BLaER1 (cell line): Measurements from ENCODE around the gene MAPK10.

Experiments
- H3K27ac ChIP-seq: shearing (Covaris generic); formaldehyde crosslinking; 2 replicates; pipeline ENCODE4 v1.8.1; 2022
- H3K27me3 ChIP-seq: shearing (Covaris generic); formaldehyde crosslinking; 2 replicates; pipeline ENCODE4 v1.8.1; 2022
- H3K36me3 ChIP-seq: shearing (Covaris generic); formaldehyde crosslinking; 2 replicates; pipeline ENCODE4 v1.8.1; 2022
- H3K4me1 ChIP-seq: shearing (Covaris generic); formaldehyde crosslinking; 2 replicates; pipeline ENCODE4 v1.8.1; 2022
- H3K4me2 ChIP-seq: shearing (Covaris generic); formaldehyde crosslinking; 2 replicates; pipeline ENCODE4 v1.8.1; 2022
- H3K4me3 ChIP-seq: shearing (Covaris generic); formaldehyde crosslinking; 2 replicates; pipeline ENCODE4 v1.8.1; 2022
- H3K9ac ChIP-seq: shearing (Covaris generic); formaldehyde crosslinking; 2 replicates; pipeline ENCODE4 v1.8.1; 2022
- H3K9me3 ChIP-seq: shearing (Covaris generic); formaldehyde crosslinking; 2 replicates; pipeline ENCODE4 v1.8.1; 2022
- H4K20me1 ChIP-seq: shearing (Covaris generic); formaldehyde crosslinking; 2 replicates; pipeline ENCODE4 v1.8.1; 2022
- Cebpa-rat ChIP-seq: shearing (Covaris generic); IDR thresholded peaks from 2 replicates; pipeline ENCODE4 v1.8.1; 2022

MAPK10 gene

DNA sequence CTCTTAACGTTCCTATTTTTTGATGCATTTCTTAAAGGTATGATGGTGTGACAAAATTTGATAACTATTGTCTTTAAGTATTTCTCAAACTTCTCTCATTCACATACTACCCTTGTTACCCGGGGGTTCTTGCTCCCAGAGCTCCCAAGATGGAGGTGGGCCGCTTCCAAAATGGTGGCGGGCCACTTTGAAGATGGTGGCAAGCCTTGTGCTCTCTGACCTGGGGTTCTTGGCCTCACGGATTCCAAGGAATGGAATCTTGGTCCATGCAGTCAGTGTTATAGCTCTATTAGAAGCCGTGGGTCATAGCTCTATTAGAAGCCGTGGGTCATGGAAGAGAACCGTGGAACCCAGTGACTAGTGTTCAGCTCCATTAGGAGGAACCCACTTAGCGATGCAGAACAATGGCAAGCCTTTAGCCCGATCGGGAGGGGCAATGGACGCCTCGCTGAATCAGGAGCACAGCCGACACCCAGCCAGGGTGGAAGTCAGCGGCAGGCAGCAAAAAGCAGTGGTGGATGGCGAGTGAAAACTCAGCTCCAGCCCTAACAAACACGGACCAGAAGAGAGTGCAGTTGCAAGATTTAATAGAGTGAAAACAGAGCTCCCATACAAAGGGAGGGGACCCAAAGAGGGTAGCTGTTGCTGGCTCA lies 403.4 kb downstream of the MAPK10 start:
- no peak overlapping the region for H3K27ac ChIP-seq
- no peak overlapping the region for H3K9ac ChIP-seq
- H3K4me3 ChIP-seq: no peak overlapping the region
- H3K4me1 ChIP-seq: no peaks in the 10 kb centered on the region
- H3K4me2 ChIP-seq: no peak overlapping the region
- no peaks in the 10 kb centered on the region for H3K36me3 ChIP-seq
- TF ChIP-seq Cebpa-rat: no peak
- H3K9me3 ChIP-seq: no peaks in the 10 kb centered on the region
- no peaks in the 10 kb centered on the region for H4K20me1 ChIP-seq
- no peaks in the 10 kb centered on the region for H3K27me3 ChIP-seq

DNA sequence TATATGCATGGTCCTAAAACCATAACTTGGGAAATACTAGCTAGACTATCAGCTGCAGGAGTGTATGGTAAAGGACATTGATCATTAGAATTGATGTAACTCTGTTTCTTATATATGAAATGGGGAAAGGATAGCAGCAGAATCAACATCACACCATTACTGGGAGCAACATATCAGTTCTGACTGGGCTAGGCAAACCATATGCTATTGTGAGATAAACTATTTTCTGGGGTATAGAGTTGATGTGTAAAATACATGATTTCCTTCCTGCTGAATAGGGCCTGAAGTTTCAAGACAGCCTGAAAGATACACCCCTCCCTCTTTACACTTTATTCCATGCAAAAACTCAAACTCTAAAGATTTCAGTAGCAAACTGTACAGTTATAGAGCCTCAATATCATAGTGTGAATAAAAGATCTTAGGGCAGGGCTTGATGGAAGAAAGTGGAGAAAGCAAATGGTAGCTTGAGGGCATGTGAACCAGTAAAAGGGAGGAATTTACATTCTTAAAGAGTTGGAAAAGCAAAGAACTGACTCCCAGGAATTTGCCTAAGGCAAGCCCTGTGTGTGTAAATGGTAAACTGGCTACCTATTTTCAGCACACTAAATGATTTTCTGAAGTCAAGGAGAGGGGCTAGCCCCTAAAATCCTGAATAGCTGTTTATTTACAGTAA lies 404.1 kb downstream of the MAPK10 start:
- Histone ChIP-seq H3K4me3 (no peak overlapping the region), H4K20me1 (no peaks in the 10 kb centered on the region), H3K27me3 (no peaks in the 10 kb centered on the region), H3K4me1 (no peaks in the 10 kb centered on the region), H3K9me3 (no peaks in the 10 kb centered on the region), H3K27ac (no peak overlapping the region), H3K36me3 (no peaks in the 10 kb centered on the region), H3K9ac (no peak overlapping the region), H3K4me2 (no peak overlapping the region)
- no peak for TF ChIP-seq Cebpa-rat

DNA sequence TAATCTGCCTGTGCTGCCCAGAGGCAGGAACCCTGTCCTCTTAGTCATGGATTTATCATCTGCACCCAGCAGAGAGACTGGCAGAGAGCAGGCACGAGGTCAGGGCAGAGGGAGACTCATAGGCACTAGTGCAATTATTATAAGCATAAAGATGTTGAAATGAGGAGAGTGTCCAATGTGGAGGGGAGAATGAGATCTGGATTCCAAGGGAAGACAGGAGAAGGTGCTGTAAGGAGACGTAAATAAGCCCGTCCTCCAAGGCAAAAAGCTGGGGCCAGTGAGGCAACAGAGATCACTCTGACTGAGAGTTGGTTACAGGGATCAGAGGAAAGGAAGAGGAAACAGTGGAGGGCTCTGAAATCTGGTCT lies 406.2 kb downstream of the MAPK10 start:
- Histone ChIP-seq H3K27ac (no peak overlapping the region), H4K20me1 (no peaks in the 10 kb centered on the region), H3K36me3 (no peaks in the 10 kb centered on the region), H3K4me1 (no peaks in the 10 kb centered on the region), H3K4me2 (no peak overlapping the region), H3K27me3 (no peaks in the 10 kb centered on the region), H3K4me3 (no peak overlapping the region), H3K9me3 (no peaks in the 10 kb centered on the region), H3K9ac (no peak overlapping the region)
- TF ChIP-seq Cebpa-rat: no peak

DNA sequence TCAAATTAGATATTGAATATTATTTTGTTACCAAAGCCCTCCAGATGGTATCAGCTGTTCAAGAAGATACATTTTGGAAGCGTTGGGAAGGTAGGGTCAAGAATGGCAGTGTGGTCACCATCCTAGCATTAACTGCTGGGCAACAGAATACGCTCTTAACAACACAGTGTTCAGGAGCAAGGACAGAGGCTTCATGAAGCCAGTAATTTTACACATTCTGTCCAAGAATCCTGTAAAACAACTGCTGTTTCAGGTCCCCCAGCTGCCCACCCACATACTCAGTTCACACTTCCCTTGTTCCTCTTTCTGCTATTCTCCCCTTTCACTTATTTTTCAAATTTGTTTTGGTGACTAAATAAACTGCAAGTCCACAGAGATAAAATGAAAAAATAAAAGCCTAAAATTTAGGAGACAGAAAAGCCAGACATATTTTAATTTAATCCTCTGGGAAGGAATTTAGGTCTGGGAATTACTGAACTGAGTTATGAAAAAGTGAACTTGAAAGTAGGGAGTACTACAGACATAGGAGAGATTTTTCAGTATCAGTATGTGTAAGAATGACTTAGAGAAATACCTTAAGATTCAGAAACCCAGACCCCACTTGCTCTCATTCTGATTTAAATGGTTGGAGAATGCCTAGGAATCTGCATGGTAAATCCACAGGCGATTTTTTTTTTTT lies 406.7 kb downstream of the MAPK10 start:
- no peaks in the 10 kb centered on the region for H3K36me3 ChIP-seq
- H3K4me2 ChIP-seq: no peak overlapping the region
- no peaks in the 10 kb centered on the region for H3K9me3 ChIP-seq
- no peak overlapping the region for H3K4me3 ChIP-seq
- H4K20me1 ChIP-seq: no peaks in the 10 kb centered on the region
- TF ChIP-seq Cebpa-rat: no peak
- H3K27ac ChIP-seq: no peak overlapping the region
- H3K9ac ChIP-seq: no peak overlapping the region
- no peaks in the 10 kb centered on the region for H3K27me3 ChIP-seq
- no peaks in the 10 kb centered on the region for H3K4me1 ChIP-seq

DNA sequence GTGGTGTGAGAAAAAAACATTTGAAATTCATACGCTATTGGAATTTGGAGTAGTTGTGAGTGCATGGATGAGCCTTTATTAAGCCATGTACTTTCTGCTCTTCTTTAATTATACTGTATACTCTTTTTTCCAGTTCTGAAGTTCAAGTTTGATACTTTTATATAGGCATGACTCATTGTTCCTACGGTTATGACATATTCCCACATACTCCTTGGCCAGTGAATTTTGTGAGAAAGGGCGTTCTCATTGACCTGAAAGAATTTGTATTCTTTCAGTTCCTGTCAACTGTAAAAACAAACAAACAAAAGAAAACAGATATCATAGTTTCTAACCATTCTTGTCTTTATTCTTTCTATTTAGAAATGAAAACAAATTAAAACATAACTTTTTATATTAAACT lies 407.3 kb downstream of the MAPK10 start:
- Histone ChIP-seq H3K4me1 (no peaks in the 10 kb centered on the region), H3K27me3 (no peaks in the 10 kb centered on the region), H3K9me3 (no peaks in the 10 kb centered on the region), H3K4me2 (no peak overlapping the region), H3K27ac (no peak overlapping the region), H3K9ac (no peak overlapping the region), H4K20me1 (no peaks in the 10 kb centered on the region), H3K36me3 (no peaks in the 10 kb centered on the region), H3K4me3 (no peak overlapping the region)
- no peak for TF ChIP-seq Cebpa-rat

DNA sequence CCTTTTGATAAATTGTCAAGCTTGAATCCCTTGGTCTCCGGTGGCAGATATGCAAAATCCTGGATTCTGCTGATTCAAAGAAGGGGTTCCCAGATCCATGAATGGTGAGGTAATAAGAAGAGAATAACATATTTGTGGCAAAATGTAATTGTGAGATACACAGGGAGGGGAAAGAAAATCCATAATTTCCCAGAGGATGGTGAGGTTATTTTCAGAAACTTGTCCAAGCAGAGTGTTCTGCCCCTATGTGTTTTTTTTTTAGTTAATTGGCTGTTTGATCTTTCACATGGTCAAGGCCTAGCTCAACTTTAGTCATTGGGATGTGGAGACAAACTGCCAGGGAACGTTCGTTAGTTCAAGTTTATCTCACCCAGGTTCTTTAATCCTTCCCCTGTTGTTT lies 408.8 kb downstream of the MAPK10 start:
- TF ChIP-seq Cebpa-rat: no peak
- no peak overlapping the region for H3K4me2 ChIP-seq
- H3K4me1 ChIP-seq: no peaks in the 10 kb centered on the region
- H3K4me3 ChIP-seq: no peak overlapping the region
- no peak overlapping the region for H3K27ac ChIP-seq
- no peaks in the 10 kb centered on the region for H3K9me3 ChIP-seq
- no peaks in the 10 kb centered on the region for H3K36me3 ChIP-seq
- no peak overlapping the region for H3K9ac ChIP-seq
- no peaks in the 10 kb centered on the region for H4K20me1 ChIP-seq
- no peaks in the 10 kb centered on the region for H3K27me3 ChIP-seq

DNA sequence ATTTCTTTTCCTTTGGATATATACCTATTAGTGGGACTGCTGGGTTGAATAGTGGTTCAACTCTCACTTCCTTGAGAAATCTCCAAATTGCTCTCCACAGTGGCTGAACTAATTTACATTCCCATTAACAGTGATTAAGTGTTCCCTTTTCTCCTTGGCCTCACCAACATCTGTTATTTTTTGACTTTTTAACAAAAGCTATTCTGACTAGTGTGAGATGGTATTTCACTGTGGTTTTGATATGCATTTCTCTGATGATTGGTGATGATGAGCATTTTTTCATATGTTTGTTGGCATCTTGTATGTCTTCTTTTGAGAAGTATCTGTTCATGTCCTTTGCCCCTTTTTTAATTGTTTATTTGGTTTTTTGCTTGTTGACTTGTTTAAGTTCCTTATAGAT lies 413.0 kb downstream of the MAPK10 start:
- no peak for TF ChIP-seq Cebpa-rat
- H3K27me3 ChIP-seq: no peaks in the 10 kb centered on the region
- no peak overlapping the region for H3K27ac ChIP-seq
- H3K9ac ChIP-seq: no peak overlapping the region
- no peaks in the 10 kb centered on the region for H4K20me1 ChIP-seq
- H3K9me3 ChIP-seq: no peaks in the 10 kb centered on the region
- H3K4me3 ChIP-seq: no peak overlapping the region
- H3K36me3 ChIP-seq: no peaks in the 10 kb centered on the region
- no peak overlapping the region for H3K4me2 ChIP-seq
- no peaks in the 10 kb centered on the region for H3K4me1 ChIP-seq

DNA sequence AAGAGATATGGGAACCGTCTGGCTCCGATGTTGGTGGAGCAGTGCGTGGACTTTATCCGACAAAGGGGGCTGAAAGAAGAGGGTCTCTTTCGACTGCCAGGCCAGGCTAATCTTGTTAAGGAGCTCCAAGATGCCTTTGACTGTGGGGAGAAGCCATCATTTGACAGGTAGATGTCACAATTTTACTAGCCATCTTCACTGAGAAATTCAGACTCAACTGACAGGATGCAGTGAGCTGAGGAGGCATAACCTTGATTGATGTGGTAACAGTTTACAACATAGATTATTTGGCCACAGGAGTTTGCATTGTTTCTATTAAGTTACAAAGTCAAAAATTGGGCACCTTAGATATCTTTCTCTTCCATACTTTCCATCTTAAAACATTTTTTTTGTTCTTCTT lies 417.7 kb downstream of the MAPK10 start:
- no peak for TF ChIP-seq Cebpa-rat
- Histone ChIP-seq H3K27ac (no peak overlapping the region), H3K4me1 (no peaks in the 10 kb centered on the region), H4K20me1 (no peaks in the 10 kb centered on the region), H3K9me3 (no peaks in the 10 kb centered on the region), H3K27me3 (no peaks in the 10 kb centered on the region), H3K4me3 (no peak overlapping the region), H3K36me3 (no peaks in the 10 kb centered on the region), H3K4me2 (no peak overlapping the region), H3K9ac (no peak overlapping the region)

DNA sequence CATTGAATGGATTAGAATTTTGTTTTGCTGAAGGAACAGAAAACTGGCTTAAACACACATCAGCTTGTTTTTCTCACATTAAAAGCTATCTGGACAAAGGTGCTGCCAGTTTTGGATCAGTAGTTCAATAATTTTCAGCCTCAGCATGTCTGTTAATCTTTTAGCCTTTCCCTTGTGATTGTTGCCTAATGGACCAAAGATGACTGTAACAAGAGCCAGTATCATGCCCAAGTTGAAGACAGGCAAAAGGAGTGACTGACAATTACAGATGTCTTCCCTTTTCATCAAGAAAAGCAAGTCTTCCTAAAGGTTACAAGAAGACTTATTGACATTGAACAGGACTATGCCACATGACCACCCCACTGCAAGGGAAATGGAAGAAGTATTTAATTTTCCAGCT lies 419.7 kb downstream of the MAPK10 start:
- no peak overlapping the region for H3K9ac ChIP-seq
- no peak overlapping the region for H3K27ac ChIP-seq
- no peak for TF ChIP-seq Cebpa-rat
- H3K9me3 ChIP-seq: no peaks in the 10 kb centered on the region
- H3K4me1 ChIP-seq: no peaks in the 10 kb centered on the region
- H3K4me3 ChIP-seq: no peak overlapping the region
- H3K4me2 ChIP-seq: no peak overlapping the region
- no peaks in the 10 kb centered on the region for H4K20me1 ChIP-seq
- H3K36me3 ChIP-seq: no peaks in the 10 kb centered on the region
- H3K27me3 ChIP-seq: no peaks in the 10 kb centered on the region
